SK-N-SH treated with all-trans-retinoic acid at 6 μM for 48 hours (cell line): Measurements from ENCODE around the gene TUFT1.

Source experiments
- ATAC-seq: fragments of 200-7000 bp; cut with Tn5 transposase; 3 replicates; pipeline ENCODE4 v1.9.1; 2020; ENCODE audit warnings: mild to moderate bottlenecking, moderate library complexity
- ARNTL ChIP-seq: fragments of 450-650 bp; formaldehyde crosslinking; IDR thresholded peaks from 2 replicates; pipeline ENCODE4 v1.5.0; 2020; ENCODE audit warnings: low read depth, mild to moderate bottlenecking, moderate library complexity, borderline replicate concordance
- BACH2 ChIP-seq: fragments of 250-450 bp; sonication (Bioruptor Pico); IDR thresholded peaks from 2 replicates; pipeline ENCODE4 v1.9.0; 2021; ENCODE audit warnings: mild to moderate bottlenecking, borderline replicate concordance
- CSDC2 ChIP-seq: fragments of 250-450 bp; sonication (Bioruptor Pico); IDR thresholded peaks from 2 replicates; pipeline ENCODE4 v1.5.0; 2020; ENCODE audit warnings: mild to moderate bottlenecking, moderate library complexity
- ESRRG ChIP-seq: fragments of 250-450 bp; sonication (Bioruptor Pico); IDR thresholded peaks from 2 replicates; pipeline ENCODE4 v1.6.1; 2021; ENCODE audit warnings: mild to moderate bottlenecking
- GLIS3 ChIP-seq: fragments of 250-450 bp; sonication (Bioruptor Pico); IDR thresholded peaks from 2 replicates; pipeline ENCODE4 v1.5.0; 2020; ENCODE audit warnings: mild to moderate bottlenecking, moderate library complexity
- ISL1 ChIP-seq: fragments of 250-450 bp; sonication (Bioruptor Pico); IDR thresholded peaks from 2 replicates; pipeline ENCODE4 v2.1.2; 2022; ENCODE audit warnings: mild to moderate bottlenecking, moderate library complexity
- OSR1 ChIP-seq: fragments of 250-450 bp; sonication (Bioruptor Pico); IDR thresholded peaks from 2 replicates; pipeline ENCODE4 v1.8.0; 2022; ENCODE audit warnings: moderate library complexity, mild to moderate bottlenecking, inconsistent platforms
- POU6F1 ChIP-seq: fragments of 250-450 bp; sonication (Bioruptor Pico); IDR thresholded peaks from 2 replicates; pipeline ENCODE4 v1.8.0; 2021; ENCODE audit warnings: low read depth, mild to moderate bottlenecking, moderate library complexity, borderline replicate concordance
- PPARA ChIP-seq: fragments of 250-450 bp; sonication (Bioruptor Pico); IDR thresholded peaks from 2 replicates; pipeline ENCODE4 v1.5.0; 2020; ENCODE audit warnings: mild to moderate bottlenecking, borderline replicate concordance
- RARB ChIP-seq: fragments of 250-450 bp; sonication (Bioruptor Pico); IDR thresholded peaks from 2 replicates; pipeline ENCODE4 v1.8.0; 2021; ENCODE audit warnings: mild to moderate bottlenecking, moderate library complexity
- SNAI2 ChIP-seq: fragments of 250-450 bp; sonication (Bioruptor Pico); IDR thresholded peaks from 2 replicates; pipeline ENCODE4 v1.5.0; 2020; ENCODE audit warnings: mild to moderate bottlenecking, moderate library complexity
- TCF4 ChIP-seq: fragments of 250-450 bp; sonication (Bioruptor Pico); IDR thresholded peaks from 2 replicates; pipeline ENCODE4 v1.8.0; 2021; ENCODE audit warnings: mild to moderate bottlenecking, moderate library complexity, borderline replicate concordance
- TOX ChIP-seq: fragments of 250-450 bp; sonication (Bioruptor Pico); IDR thresholded peaks from 2 replicates; pipeline ENCODE4 v1.8.0; 2021; ENCODE audit warnings: mild to moderate bottlenecking, moderate library complexity, borderline replicate concordance
- ZC3H10 ChIP-seq: fragments of 250-450 bp; sonication (Bioruptor Pico); IDR thresholded peaks from 2 replicates; pipeline ENCODE4 v1.5.1; 2021; ENCODE audit warnings: mild to moderate bottlenecking, moderate library complexity
- ZFP3 ChIP-seq: fragments of 250-450 bp; sonication (Bioruptor Pico); IDR thresholded peaks from 2 replicates; pipeline ENCODE4 v1.5.0; 2020; ENCODE audit warnings: mild to moderate bottlenecking, moderate library complexity
- ZFP30 ChIP-seq: fragments of 450-650 bp; formaldehyde crosslinking; IDR thresholded peaks from 2 replicates; pipeline ENCODE4 v1.5.0; 2022; ENCODE audit warnings: mild to moderate bottlenecking, moderate library complexity
- ZNF565 ChIP-seq: fragments of 450-650 bp; formaldehyde crosslinking; conservative IDR thresholded peaks from 2 replicates; pipeline ENCODE4 v1.5.0; 2020; ENCODE audit warnings: low read depth, mild to moderate bottlenecking, moderate library complexity
- ZNF70 ChIP-seq: fragments of 450-650 bp; formaldehyde crosslinking; IDR thresholded peaks from 2 replicates; pipeline ENCODE4 v1.5.0; 2020; ENCODE audit warnings: mild to moderate bottlenecking, moderate library complexity
- ZNF8 ChIP-seq: fragments of 450-650 bp; formaldehyde crosslinking; IDR thresholded peaks from 2 replicates; pipeline ENCODE4 v1.5.0; 2020; ENCODE audit warnings: mild to moderate bottlenecking, moderate library complexity
- TF ChIP-seq, protein P1 (sequence below): fragments of 250-450 bp; sonication (Bioruptor Pico); IDR thresholded peaks from 2 replicates; pipeline ENCODE4 v1.5.1; 2021; ENCODE audit warnings: mild to moderate bottlenecking, moderate library complexity
- TF ChIP-seq, protein P2 (sequence below): fragments of 250-450 bp; sonication (Bioruptor Pico); IDR thresholded peaks from 2 replicates; pipeline ENCODE4 v1.8.0; 2020; ENCODE audit warnings: mild to moderate bottlenecking, moderate library complexity, borderline replicate concordance
- TF ChIP-seq, protein P3 (sequence below): fragments of 250-450 bp; sonication (Bioruptor Pico); IDR thresholded peaks from 2 replicates; pipeline ENCODE4 v1.5.1; 2020; ENCODE audit warnings: low read depth, mild to moderate bottlenecking, moderate library complexity

Gene TUFT1

GRCh38 chr1:151537112-151537511, 3.0 kb upstream of the TUFT1 start:
- TF ChIP-seq GLIS3 (no peak), ISL1 (CRISPR knock-in tag) (no peak), ZC3H10 (CRISPR knock-in tag) (no peak), ARNTL (CRISPR knock-in tag) (no peak), OSR1 (CRISPR knock-in tag) (peak; percentile 81; the same call in 1 of the 2 replicates), CSDC2 (CRISPR knock-in tag) (peak; percentile 82; the same call in 1 of the 2 replicates), TOX (CRISPR knock-in tag) (peak; percentile 65)
- ATAC-seq = peak; percentile 64

- TF ChIP-seq, protein P1, sequence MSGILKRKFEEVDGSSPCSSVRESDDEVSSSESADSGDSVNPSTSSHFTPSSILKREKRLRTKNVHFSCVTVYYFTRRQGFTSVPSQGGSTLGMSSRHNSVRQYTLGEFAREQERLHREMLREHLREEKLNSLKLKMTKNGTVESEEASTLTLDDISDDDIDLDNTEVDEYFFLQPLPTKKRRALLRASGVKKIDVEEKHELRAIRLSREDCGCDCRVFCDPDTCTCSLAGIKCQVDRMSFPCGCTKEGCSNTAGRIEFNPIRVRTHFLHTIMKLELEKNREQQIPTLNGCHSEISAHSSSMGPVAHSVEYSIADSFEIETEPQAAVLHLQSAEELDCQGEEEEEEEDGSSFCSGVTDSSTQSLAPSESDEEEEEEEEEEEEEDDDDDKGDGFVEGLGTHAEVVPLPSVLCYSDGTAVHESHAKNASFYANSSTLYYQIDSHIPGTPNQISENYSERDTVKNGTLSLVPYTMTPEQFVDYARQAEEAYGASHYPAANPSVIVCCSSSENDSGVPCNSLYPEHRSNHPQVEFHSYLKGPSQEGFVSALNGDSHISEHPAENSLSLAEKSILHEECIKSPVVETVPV (CRISPR knock-in tag) = no peak
- TF ChIP-seq CSDC2 (CRISPR knock-in tag) (no peak), POU6F1 (CRISPR knock-in tag) (no peak), SNAI2 (CRISPR knock-in tag) (no peak), TCF4 (CRISPR knock-in tag) (no peak), RARB (CRISPR knock-in tag) (no peak), TOX (CRISPR knock-in tag) (no peak), ZNF70 (no peak), OSR1 (CRISPR knock-in tag) (no peak), ISL1 (CRISPR knock-in tag) (no peak)
- TF ChIP-seq, protein P2, sequence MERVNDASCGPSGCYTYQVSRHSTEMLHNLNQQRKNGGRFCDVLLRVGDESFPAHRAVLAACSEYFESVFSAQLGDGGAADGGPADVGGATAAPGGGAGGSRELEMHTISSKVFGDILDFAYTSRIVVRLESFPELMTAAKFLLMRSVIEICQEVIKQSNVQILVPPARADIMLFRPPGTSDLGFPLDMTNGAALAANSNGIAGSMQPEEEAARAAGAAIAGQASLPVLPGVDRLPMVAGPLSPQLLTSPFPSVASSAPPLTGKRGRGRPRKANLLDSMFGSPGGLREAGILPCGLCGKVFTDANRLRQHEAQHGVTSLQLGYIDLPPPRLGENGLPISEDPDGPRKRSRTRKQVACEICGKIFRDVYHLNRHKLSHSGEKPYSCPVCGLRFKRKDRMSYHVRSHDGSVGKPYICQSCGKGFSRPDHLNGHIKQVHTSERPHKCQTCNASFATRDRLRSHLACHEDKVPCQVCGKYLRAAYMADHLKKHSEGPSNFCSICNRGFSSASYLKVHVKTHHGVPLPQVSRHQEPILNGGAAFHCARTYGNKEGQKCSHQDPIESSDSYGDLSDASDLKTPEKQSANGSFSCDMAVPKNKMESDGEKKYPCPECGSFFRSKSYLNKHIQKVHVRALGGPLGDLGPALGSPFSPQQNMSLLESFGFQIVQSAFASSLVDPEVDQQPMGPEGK (CRISPR knock-in tag) = no peak
- TF ChIP-seq, protein P3, sequence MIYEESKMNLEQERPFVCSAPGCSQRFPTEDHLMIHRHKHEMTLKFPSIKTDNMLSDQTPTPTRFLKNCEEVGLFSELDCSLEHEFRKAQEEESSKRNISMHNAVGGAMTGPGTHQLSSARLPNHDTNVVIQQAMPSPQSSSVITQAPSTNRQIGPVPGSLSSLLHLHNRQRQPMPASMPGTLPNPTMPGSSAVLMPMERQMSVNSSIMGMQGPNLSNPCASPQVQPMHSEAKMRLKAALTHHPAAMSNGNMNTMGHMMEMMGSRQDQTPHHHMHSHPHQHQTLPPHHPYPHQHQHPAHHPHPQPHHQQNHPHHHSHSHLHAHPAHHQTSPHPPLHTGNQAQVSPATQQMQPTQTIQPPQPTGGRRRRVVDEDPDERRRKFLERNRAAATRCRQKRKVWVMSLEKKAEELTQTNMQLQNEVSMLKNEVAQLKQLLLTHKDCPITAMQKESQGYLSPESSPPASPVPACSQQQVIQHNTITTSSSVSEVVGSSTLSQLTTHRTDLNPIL = no peak
- ATAC-seq = peak; percentile 24
Measured at GRCh38 chr1:151539321-151540020, 638 bp upstream of the TUFT1 start.

DNA sequence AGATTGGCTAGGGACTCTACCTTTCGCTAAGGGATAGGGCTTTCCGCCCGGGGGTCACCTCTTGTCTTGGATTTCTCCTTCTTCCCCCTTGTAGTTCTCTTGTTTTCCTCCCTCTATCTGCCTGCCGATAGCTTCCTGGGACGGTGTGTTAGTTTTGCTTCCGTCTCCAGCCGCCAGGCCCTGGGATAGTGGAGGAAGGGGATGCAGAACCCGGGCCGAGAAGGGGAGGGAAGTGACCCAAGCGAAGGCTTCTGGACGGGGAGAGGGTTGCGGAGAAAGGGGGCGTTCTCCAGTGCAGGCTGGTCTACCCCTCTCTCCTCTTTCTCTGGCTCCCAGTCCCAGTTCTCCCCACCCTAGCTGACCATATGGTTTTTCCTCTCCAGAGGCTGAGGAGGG, 871 bp downstream of the TUFT1 start:
- TF ChIP-seq ZNF8 (CRISPR knock-in tag) (no peak), ZNF565 (CRISPR knock-in tag) (no peak), SNAI2 (CRISPR knock-in tag) (no peak), ZFP3 (no peak)
- TF ChIP-seq, protein P1 (CRISPR knock-in tag) = no peak
- ATAC-seq = peak; percentile 17

GRCh38 chr1:151541752-151542151, 1.6 kb downstream of the TUFT1 start:
- no peak for ATAC-seq
- TF ChIP-seq CSDC2 (CRISPR knock-in tag) (no peak), PPARA (CRISPR knock-in tag) (no peak), BACH2 (no peak), ZNF565 (CRISPR knock-in tag) (no peak), GLIS3 (no peak), ZNF8 (CRISPR knock-in tag) (no peak), TOX (CRISPR knock-in tag) (no peak), RARB (CRISPR knock-in tag) (no peak), TCF4 (CRISPR knock-in tag) (no peak), ARNTL (CRISPR knock-in tag) (no peak), ZC3H10 (CRISPR knock-in tag) (no peak), ZFP3 (no peak), ZFP30 (no peak), ESRRG (CRISPR knock-in tag) (no peak), ISL1 (CRISPR knock-in tag) (no peak)
- TF ChIP-seq, protein P1 (CRISPR knock-in tag) = no peak
- TF ChIP-seq, protein P3 = no peak
